GM18870 (cell line): ENCODE measurements around the gene BAZ2B.

ENCODE experiments used
- ATAC-seq: cut with Tn5 transposase; IDR thresholded peaks from one replicate; pipeline ENCODE4 v1.9.1; 2021; ENCODE audit warnings: moderate library complexity; ENCODE audit not compliant: unreplicated experiment

Gene BAZ2B

GRCh38 chr2:159573846-159574606, 42.3 kb downstream of the BAZ2B start:
- no peak for ATAC-seq

GRCh38 chr2:159573294-159573693, 43.1 kb downstream of the BAZ2B start:
- ATAC-seq, result no peak

- ATAC-seq, result no peak
These were observed 43.9 kb downstream of the BAZ2B start for GRCh38 chr2:159572459-159572858.

GRCh38 chr2:159571540-159572260, 44.6 kb downstream of the BAZ2B start:
- ATAC-seq, result no peak

DNA sequence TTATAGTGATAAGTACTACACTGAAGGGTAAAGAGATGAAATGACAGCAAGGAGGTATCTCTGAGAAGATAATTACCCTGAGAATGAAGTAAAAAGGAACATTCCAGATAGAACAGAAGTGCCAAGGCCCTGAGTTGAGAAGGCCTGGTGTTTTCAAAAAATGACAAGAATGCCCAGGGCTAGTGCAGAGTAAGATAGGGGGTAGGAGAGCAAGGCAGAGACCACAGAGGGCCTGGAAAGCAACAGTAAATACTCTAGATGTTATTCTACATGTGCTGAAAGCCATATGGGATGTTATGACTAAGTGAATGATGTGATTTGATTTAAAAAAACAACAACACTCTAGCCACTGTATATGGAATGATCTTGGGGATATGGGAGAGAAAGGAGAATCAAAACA, 52.3 kb downstream of the BAZ2B start:
- no peak for ATAC-seq

DNA sequence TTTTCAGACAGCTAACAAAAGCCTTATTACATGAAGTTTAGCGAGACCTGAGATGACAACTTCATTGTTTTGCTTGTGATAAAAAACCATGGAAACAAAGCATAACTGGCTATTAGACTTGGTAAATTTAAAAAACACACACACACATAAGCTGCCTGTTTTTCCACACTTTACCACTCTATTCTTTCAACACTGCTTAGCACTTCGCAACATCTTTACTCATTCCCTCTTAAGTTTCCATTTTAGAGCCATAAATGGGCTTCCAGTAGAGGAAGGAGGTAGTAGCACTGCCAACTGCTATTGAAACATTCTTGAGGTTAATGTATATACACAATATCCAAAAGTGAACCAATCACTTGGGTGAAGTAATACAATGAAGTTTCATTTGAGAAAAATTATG, 54.1 kb downstream of the BAZ2B start:
- no peak for ATAC-seq

- no peak for ATAC-seq
These were observed 54.6 kb downstream of the BAZ2B start for GRCh38 chr2:159561786-159562185.

GRCh38 chr2:159561242-159561641, 55.1 kb downstream of the BAZ2B start:
- ATAC-seq, result no peak

- ATAC-seq, result no peak
These were observed 57.3 kb downstream of the BAZ2B start for GRCh38 chr2:159559034-159559433.

DNA sequence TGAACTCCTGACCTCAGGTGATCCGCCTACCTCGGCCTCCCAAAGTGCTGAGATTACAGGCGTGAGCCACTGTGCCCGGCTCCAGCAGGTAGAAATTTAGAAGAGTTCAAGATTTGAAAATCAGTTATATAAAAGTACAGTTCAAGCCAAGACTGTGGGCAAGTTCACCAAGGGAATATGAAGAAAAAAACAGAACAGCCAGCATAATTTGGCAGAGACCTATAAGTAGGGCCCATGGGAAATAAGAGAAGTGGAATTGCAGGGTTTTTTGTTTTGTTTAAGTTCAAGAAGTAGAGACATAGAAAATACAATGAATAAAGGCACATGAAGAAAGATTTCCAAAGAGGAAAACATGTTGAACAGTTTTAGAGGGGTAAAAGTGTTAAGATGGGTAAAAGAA, 57.9 kb downstream of the BAZ2B start:
- ATAC-seq, result no peak

GRCh38 chr2:159557437-159558034, 58.8 kb downstream of the BAZ2B start:
- ATAC-seq, result no peak

- no peak for ATAC-seq
These were observed 60.5 kb downstream of the BAZ2B start for GRCh38 chr2:159555651-159556392.

- ATAC-seq, result no peak
These were observed 62.6 kb downstream of the BAZ2B start for GRCh38 chr2:159553727-159554126.

DNA sequence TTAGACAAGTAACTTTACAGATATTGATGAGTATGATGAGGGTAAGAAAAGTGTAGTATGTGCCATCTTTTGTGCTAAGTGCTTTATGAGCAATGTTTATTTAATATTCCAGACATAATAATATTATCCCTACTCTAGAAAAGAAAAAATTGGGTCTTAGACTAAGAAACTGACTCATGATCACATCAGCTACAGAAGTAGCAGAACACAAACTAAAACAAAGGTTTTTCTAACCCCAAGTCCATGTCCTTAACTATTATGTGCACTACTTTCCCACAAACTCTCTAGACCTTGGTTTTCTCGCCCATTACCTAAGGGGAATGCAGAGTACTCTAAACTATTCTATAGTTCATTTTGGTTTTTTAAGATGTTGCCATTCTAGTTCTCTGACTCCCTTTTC, 64.5 kb downstream of the BAZ2B start:
- no peak for ATAC-seq

- no peak for ATAC-seq
These were observed 66.1 kb downstream of the BAZ2B start for GRCh38 chr2:159550231-159550630.

DNA sequence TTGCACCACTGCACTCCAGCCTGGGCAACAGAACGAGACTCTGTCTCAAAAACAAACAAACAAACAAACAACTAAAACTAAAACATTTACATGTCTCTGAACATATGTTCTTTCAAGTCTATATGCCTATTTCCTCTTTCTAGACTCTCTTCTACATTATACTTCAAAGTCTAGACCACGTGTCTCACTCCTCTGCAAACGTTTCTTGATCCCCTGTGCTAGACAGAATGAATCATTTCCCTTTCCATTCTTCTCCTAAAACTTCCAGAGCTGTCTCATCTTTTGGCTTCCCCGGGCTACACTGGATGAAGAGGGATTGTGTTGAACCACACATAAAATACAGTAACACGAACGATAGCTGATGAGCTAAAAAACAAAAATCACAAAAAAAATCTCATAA, 67.1 kb downstream of the BAZ2B start:
- ATAC-seq, result no peak

DNA sequence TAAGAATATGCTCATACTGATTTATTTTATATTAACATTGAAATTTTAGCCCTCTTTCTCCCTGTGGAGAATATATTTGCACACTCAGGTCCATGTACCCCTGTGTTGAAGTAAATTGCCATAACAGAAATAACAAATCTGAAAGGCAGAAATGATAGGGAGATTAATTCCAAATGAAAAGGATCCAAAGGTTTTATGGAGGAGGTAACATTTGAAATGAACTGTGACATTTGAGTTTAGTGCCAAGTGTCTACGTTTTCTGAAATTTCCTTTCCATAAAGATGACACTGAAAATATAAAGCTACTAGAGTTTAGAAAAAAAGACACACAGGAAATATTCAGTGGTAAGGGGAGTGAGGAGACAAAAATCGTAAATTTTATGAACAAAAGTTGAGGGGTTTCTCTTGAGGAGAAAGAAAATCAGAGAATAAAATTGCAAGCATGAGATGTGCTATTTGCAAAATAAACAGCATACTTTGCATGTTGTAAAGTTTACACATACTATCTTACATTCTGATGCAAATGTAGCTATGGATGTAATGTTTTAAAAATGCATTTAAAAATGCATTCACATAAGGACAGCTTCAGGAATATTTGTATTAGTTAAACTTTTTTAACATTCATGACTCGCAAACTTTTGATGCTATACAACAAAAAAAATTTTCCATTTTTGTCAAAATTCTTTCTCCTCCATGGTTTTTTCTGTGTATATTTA, 69.5 kb downstream of the BAZ2B start:
- no peak for ATAC-seq

GRCh38 chr2:159546039-159546438, 70.3 kb downstream of the BAZ2B start:
- no peak for ATAC-seq

GRCh38 chr2:159545085-159545484, 71.3 kb downstream of the BAZ2B start:
- no peak for ATAC-seq

DNA sequence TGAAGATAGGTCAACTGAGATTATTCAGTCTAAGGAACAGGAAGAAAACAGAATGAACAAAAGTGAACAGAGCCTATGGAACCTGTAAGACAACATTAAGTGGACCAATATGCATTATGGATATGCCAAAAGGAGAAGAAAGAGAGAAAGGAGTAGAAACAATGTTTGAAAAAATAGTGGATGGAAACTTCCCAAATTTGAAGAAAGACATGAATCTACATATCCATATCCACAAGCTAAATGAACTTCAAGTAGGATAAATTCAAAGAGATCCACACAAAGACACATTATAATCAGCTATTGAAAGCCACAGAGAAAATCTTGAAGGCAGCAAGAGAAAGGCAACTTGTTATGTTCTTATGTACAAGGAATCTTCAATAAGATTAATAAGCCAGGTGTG, 74.2 kb downstream of the BAZ2B start:
- no peak for ATAC-seq

DNA sequence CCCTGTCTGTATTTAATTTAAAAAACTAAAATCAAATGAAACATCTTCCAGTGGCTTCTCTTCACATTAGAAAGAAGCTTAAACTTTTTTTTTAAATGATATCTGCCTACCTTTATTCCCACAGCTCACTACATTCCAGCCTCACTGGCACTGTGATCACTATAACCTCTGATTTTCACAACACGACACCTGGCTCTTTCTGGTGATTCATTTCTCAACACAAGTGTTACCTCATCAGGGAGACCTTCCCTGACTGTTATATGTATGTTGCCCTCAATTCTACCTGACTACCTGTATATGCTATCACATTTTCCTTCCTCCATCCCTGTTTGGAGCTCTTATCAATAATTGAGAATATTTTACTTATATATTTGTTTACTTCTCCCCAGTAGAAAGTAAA, 76.6 kb downstream of the BAZ2B start:
- no peak for ATAC-seq
